ENCODE measurements around the gene IL17REL. TPM values are rescaled to one million over a fixed set of nuclear protein-coding genes. Genes with fewer than 3 reads are reported as not detected.

Gene IL17REL
- total and polyA plus RNA-seq, 10 of the 15 experiments (the other 5 are each of a cell fraction or from before 2014, with no cell fraction given) = 0.03 TPM; not detected in 9

- ChIA-PET SMC1A (ENCODE audit: uncharacterized antibody, unreplicated experiment) (no interaction called here), POLR2A (no interaction called here), CTCF (interaction anchor here (0.6 kb wide), 1 partner anchor 487 kb away, joined by 3 read pairs; no protein-coding TSS in a partner anchor), RAD21 (ENCODE audit: unreplicated experiment) (no interaction called here)
- H3K9ac ChIP-seq (ENCODE audit: control insufficient read depth, insufficient read depth, low read length) = no peak overlapping the region
- peaks cover 3% of the 10 kb centered on the region; the same call in 1 of the 3 replicates for H3K9me3 ChIP-seq (replicated peaks; ENCODE audit: control insufficient read depth, insufficient read depth, low read length)
- intact Hi-C loops (cut with micrococcal nuclease; ENCODE audit: unreplicated experiment) (no loop called here), in situ Hi-C loops (cut with MboI) (loop anchor here (25.0 kb wide), 1 partner anchor 712 kb away; no protein-coding TSS in a partner anchor)
- no peaks in the 10 kb centered on the region for H3K79me2 ChIP-seq (ENCODE audit: control insufficient read depth, insufficient read depth, low read length)
- WGBS (ENCODE audit: insufficient coverage, insufficient replicate concordance, low lambda C conversion rate, missing lambda C conversion rate) = 60% methylated on average over 36 of the region's 36 CpGs
- no peak overlapping the region for H3K4me2 ChIP-seq (ENCODE audit: control insufficient read depth, insufficient read depth)
- H3K4me3 ChIP-seq = no peak overlapping the region
- H3K4me1 ChIP-seq (ENCODE audit: control insufficient read depth, insufficient read depth, low read length) = no peaks in the 10 kb centered on the region
- no peaks in the 10 kb centered on the region for H3K36me3 ChIP-seq (ENCODE audit: control insufficient read depth in 2 of 2, insufficient read depth in 2 of 2, low read length in 1 of 2)
- no peaks in the 10 kb centered on the region; a peak in 2 of 4 replicates for H3K27me3 ChIP-seq (replicated peaks in 1 of 2; ENCODE audit: control insufficient read depth in 2 of 2, insufficient read depth in 2 of 2, low read length in 1 of 2)
- no peak for TF ChIP-seq MEF2B (IDR thresholded peaks at IDR 0.05; ENCODE audit: partially characterized antibody, poor library complexity, severe bottlenecking)
- no peak for TF ChIP-seq POLR2A (IDR thresholded peaks at IDR 0.05; ENCODE audit: low read depth, low read length)
- TF ChIP-seq RBBP5 (conservative IDR thresholded peaks at IDR 0.05) = no peak
- TF ChIP-seq NR2C2 (IDR thresholded peaks at IDR 0.05; ENCODE audit: borderline replicate concordance, control insufficient read depth, insufficient read length, low read depth) = no peak
- no peak for TF ChIP-seq PKNOX1 (IDR thresholded peaks at IDR 0.05)
- TF ChIP-seq NFYA (IDR thresholded peaks at IDR 0.05; ENCODE audit: borderline replicate concordance, low read depth, low read length) = no peak
- TF ChIP-seq POLR2AphosphoS2 (IDR thresholded peaks at IDR 0.05; ENCODE audit: low read depth, low read length) = no peak
- TF ChIP-seq CREM (IDR thresholded peaks at IDR 0.05; ENCODE audit: low read depth) = no peak
- TF ChIP-seq TBL1XR1 (IDR thresholded peaks at IDR 0.05; ENCODE audit: low read depth, low read length) = no peak
- TF ChIP-seq NFIC (IDR thresholded peaks at IDR 0.05; ENCODE audit: low read depth, low read length) = no peak
- no peak for TF ChIP-seq ZBTB11 (CRISPR knock-in tag; IDR thresholded peaks at IDR 0.05)
- no peak for TF ChIP-seq STAT3 (IDR thresholded peaks at IDR 0.05; ENCODE audit: low read depth, low read length)
- TF ChIP-seq RFX5 (IDR thresholded peaks at IDR 0.05; ENCODE audit: low read depth, low read length) = no peak
- no peak for TF ChIP-seq JUND (IDR thresholded peaks at IDR 0.05; ENCODE audit: low read depth, low read length)
- no peak for TF ChIP-seq REST (IDR thresholded peaks at IDR 0.05; ENCODE audit: low read depth, low read length)
- no peak for TF ChIP-seq RAD21 (IDR thresholded peaks at IDR 0.05; ENCODE audit: insufficient read depth, low read depth, low read length)
- TF ChIP-seq SREBF1 (IDR thresholded peaks at IDR 0.05; ENCODE audit: low read length) = no peak
- DNase-seq (ENCODE audit: low read depth, low spot score) (no peak), ATAC-seq (no peak), FAIRE-seq (no peak)
- BruUV-seq (replicated peaks) = no TSS peak
- H4K20me1 ChIP-seq (ENCODE audit: control insufficient read depth, insufficient read depth) = no peaks in the 10 kb centered on the region
- no peak overlapping the region for H2AFZ ChIP-seq (ENCODE audit: control insufficient read depth, low read depth, low read length)
- H3K27ac ChIP-seq (ENCODE audit: control insufficient read depth, insufficient read depth) = no peak overlapping the region
Observed at GRCh38 chr22:50049299-50050195, 37.0 kb upstream of the IL17REL start.
